Activated CD8-positive, alpha-beta memory T cell treated with anti-CD3 and anti-CD28 coated beads, Interleukin-2, amount 50 U/mL, for 48 hours (primary cell): ENCODE results near the gene TMUB1.

ENCODE experiments used
- DNase-seq: peaks from one replicate; pipeline ENCODE4 v3.0.0-alpha.2; 2020

TMUB1 gene

DNA sequence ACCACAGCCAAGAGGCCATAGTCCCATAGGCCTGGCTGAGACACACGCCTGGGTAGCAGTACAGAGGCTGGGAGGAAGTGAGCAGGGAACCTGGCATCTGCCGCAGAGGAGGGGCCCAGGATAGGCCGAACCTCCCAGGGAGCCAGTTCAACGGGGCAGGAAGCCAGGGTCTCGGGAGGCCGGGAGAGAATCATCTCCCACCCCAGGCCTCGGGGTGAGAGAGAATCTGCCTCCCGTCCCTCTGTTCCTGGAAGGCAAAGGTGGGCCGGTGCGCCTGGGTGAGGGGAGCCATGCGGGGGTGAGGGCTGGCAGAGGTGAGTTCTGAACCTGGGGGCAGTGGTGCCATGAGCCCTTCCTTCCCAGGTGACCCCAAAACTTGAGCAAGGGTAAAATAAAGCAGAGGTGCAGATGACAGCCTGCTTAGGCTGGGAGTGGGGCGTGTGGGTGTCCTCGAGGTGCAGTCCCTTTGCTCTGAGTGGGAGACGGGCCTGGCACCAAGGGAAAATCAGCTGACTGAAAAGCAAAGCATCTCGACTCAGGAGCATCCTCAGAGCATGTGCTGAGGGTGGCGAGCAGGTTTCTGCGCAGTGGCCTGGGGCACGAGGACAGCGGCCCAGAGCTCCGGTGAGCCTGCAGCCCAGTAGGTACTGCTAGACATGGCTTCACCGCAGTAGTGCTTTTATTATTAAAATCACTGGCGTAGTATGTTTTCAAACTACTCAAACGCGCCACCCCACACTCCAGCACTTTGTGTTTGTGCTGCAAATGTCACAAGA, 18.5 kb upstream of the TMUB1 start:
- DNase-seq, result no peak

DNA sequence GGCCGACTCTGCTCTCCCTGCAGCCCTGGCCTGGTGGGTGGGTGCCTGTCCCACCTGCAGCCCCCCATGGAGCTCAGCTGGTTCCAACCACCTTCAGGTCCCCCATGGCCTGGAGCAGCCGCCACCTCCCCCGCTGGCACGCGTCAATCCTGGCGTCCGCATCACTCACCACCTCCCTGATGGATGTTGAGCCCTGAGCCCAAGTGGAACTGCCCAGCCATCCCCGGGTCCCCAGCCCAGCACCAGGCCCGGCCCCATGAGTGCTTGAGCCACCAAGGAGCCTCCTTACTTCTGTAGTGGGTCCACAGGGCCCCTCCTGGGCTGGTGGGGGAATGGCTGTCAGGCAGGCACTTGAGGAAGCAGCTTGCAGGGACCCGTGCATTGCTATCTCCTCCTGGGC, 17.6 kb upstream of the TMUB1 start:
- no peak for DNase-seq

DNA sequence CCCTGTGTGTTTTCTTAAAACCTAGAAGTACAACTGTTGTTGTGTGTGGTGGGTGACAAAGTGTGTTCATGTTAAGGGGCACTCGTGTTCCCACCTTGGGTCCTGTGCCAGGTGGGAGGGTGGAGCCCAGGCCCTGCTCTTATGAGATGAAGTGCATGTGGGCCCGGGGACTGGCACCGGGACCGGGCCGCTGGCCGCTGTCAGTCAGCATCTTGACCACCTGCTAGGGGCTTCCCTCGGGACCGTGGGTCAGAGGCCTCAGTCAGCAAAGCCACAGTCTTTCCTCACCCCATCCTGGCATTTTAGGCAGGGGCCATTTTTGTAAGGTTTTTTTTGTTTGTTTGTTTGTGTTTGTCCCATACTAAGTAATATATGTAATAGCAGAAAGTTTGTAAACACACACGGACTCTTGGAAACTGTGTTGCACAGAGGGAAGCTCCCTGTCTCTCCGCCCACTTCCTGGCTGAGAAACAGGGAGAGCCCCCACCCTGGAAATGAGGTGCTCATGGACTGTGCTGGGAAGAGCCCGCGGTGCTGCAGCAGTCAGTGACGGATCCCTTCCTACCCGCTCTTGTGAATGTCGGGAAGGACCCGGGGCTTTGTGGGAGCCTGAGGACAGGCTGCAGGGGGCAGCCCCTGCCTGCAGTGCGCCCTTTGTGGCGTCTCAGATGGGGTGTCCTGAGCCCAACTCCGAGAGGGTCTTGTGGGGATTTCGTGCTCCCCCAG, 16.4 kb upstream of the TMUB1 start:
- DNase-seq, result no peak

DNA sequence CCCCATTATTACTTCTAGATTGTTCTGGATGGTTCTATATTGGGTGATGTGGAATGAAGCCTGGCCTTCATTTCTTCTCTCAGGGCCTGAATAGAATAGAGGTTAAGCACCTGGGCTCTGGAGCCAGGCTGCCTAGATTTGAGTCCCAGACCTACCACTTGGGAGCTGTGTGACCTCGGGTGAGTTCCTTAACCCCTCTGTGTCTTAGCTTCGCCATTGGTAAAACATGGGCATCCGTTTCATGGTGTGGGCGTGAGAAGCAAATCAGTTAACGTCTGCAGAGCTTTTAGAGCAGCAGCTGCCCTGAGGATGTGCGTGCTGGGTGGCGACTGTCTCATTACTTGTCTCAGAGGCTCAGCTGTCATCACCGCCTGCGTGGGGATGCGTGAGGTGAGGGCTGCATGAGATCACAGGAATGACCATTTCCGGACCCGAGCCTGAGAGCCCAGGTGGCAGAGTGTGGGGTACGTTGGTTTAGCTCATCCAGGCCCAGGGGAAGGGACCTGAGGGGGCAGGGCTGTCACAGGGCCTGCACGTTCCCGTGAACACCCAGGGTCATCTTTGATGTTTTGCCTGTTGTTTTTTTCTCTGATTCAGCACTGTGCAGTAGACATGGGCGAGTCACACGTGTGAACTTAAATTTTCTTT, 12.7 kb upstream of the TMUB1 start:
- no peak for DNase-seq

DNA sequence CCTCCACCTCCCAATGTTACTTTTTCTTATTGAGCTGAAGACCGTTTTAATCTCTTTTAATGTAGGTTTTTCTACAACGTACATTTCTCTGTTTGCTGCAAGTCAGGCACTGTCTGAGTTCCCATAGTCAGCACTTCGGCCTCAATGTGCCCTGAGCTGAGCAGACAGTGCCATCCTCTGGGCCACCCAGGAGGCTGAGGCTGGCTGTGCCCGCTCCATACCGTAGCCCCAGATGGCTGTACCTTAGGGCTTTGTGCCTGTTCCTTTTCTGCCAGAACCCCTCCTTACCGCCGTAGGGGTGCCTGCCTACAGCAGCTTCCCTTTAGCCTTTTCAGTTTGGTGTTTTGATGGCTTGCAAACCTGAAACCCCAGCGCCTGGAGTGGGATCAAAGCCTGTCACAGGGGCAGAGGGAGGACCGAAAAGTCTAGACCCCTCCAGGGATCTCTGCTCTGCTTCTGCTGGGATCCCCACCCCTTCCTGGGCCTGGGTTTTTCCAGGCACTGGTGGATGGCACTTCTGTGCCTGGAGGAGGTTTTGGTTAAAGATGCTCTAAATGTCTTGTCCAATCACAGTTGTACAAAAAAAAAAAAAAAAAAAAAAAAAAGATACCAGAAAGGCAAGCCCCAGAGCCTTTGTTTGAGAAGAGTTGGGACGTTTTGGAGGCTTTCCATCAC, 12.0 kb upstream of the TMUB1 start:
- DNase-seq, result no peak

DNA sequence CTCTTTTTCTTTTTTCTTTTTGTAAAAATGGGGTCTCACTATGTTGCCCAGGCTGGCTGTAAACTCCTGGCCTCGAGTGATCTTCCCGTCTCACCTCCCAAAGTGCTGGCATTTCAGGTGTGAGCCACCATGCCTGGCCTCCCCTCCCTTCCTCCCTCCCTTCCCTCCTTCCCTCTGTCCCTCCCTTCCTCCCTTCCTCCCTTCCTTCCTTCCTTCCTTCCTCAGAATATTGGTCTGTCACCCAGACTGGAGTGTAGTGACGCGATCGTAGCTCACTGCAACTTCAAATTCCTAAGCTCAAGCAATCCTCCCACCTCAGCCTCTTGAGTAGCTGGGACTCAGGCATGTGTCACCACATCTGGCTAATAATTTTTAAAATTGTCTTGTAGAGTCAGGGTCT, 11.4 kb upstream of the TMUB1 start:
- DNase-seq, result no peak

DNA sequence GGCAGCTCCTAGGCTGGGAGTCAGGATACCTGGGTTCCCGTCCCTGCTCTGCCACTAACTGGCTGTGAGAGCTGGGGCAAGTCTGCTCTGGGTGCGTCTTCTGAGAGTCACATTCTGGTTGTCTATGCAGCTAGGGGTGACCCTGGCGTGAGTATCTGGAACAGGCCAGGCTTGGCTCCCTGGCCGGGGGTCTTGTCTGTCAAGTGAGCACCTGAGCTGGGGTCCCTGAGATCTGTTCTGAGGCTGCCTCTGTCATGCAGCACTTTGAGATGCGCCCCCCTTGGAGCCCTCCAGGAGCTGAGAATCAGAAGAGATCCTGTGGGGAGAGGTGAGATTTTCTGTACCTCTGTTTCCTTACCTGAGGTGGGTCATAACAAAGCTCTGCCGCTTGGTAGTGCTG, 10.5 kb upstream of the TMUB1 start:
- DNase-seq, result no peak

DNA sequence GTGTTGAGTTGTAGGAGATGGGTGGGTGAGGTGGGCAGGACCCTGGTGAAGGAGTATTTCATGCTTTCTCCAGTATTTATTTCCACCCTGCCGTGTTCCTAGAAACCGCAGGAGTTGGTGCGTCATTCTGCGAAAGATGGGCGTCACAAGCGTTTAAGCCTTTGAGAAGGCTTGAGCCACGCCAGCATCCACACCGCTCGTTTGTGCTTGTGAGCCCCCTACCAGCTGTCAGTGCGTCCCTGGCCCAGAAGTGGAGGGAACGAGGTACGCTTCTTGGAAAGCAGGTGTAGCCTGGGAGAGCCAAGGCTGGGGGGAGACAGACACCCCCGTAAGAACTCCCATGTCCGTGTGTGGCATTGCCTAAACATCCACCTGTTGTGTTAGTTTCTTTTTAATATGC, 8.7 kb upstream of the TMUB1 start:
- DNase-seq, result no peak

DNA sequence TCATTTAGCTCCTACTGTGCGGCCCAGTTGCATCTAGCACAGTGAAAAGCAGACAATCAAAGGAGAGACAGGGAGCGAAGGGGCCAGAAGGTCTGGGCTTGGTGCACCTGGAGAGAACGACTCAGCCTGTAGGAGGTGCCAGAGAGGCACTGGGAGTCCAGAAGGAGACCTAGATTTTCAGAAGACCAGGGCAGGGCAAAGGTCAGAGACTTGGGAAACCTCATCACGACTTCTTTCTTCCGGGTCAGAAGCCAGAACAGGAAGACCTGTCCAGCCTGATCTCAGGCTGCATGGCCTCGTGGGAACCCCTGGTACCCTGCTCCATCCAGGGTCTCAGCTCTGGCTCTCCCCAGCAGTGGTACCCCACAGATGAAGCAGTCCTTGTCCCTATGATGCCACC, 8.1 kb upstream of the TMUB1 start:
- no peak for DNase-seq

DNA sequence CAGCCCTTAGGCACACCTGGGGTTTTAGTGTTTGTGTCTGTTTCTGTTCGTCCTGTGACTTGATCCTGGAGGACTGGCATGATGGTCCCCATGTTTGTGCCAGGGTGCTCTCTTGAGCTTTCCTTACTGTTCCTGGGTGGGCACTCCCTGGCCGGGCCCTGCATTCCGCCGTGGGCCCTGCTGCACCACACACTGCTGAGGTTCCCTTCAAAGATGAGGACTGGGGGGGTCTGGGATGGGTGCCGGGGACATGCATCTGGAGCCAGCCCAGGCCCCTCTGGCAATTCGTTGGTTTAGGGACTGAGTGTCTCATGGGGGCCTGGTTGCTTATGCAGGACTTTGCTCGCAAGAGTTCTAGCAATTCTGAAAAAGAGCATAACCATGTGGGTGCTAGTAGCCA, 7.7 kb upstream of the TMUB1 start:
- DNase-seq, result no peak

DNA sequence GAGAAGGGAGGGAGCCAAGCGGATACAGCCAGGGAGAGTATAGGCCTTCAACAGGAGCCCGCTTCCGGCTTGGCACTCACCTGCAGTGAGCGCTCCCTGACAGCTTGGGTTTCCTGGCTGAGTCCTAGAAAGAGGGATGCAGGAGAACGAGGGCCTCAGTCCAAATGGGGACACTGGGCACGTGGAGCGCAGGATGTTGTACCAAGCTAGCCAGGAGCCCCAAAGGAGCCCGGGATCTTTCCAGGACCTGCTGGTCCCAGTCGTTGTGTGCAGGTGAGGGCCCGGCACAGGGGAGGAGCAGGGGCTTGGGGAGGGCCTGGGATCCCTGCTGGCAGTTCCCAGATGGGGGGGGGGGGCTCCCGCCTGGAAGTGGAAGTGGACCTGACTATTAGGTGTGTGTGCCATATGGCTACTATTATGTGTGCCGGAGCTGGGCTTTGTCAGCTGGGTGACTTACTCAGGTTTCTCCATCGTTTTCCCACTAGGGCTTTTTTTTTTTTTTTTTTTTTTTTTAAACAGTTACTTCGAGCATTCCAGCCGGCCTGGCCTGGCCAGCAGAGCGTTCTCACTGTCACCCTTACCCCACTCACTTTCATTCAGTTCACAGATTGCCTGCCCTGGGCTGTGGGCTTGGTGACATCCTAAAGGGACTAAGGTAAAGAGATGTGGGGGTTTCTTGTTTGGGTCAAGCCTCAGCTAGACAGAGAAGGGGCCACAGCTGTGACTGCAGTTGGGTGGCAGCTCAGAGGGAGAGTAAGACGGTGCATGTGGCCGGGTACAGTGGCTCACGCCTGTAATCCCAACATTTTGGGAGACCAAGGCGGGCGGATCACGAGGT, 6.8 kb upstream of the TMUB1 start:
- DNase-seq, result no peak

DNA sequence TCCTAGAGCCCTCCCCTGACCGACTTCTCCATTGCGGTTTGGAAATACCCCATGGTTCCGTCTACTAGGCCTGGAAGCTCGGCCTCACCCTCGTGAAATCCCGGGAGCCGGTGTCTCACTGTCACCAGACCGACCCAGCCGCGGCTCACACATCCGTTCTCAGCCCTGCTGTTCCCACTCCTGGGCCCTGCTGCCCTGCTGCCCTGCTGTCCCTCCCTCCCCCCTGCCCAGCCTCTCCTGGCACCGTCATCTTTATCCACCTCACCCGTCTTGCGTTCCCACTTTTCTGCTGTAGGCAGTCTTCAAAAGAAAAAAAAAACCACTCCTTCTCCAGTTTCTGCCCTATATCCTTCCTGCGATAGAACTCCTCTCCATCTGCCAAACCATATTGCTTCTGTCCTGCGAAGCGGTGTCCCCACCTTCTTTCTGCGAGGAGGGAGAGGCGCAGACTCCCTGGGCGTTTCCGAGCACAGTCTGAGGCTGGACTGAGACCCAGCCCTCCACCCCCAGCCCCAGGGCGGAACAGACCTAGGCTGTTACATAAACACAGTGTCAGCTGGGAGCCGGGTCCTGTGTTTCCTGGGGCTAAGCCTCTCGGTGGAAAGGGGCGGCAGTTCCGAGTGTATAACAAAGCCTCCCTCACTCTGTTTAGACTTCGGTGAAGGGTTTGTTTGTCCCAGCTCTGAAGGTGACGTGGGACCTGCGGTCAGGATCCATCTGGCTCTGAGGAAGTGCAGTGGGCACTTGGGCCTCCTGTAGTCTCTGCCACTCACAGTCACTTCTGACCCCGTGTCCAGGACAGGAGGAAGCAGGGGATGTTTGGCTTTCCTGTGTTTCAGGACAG, 5.8 kb upstream of the TMUB1 start:
- no peak for DNase-seq

DNA sequence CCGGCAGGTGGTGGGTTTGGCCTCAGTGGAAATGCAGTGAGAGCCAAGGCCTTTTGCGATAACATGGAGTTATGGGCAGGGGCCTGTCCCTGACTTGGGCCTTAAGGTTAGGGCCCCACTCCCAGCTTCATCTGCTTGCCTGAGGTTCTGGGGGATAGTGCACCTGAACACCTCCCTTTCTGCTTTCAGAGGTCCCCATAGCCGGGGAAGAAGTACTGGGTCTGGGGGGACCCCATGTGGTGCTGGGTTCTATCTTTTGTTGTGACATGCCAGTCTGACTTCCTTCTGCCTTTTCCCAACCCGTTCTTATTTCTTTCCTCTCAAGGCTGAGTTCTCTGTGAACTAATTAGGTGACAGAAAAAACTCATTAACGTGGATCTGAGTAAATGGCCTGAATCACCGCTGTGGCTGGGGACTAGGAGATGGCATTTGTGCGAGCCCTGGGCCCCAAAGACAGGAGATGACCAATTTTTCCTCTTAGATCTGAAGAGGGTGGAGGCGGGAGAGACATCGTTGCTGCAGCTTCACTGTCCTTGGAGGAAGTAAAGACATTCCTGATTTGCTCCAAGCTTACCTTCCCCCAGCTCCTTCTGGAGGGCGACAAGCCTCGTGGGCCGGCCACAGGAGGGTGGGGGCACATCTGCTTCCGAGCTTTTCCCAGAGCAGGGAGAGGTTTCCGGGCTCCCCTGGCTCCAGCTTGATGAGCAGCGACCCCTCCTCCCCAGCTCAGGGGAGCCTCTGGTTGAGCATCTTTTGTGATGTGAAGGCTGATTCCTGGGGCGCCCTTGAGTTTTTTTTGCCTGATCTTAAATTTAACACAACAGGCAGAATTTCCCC, 4.9 kb upstream of the TMUB1 start:
- DNase-seq, result peak; percentile 56

DNA sequence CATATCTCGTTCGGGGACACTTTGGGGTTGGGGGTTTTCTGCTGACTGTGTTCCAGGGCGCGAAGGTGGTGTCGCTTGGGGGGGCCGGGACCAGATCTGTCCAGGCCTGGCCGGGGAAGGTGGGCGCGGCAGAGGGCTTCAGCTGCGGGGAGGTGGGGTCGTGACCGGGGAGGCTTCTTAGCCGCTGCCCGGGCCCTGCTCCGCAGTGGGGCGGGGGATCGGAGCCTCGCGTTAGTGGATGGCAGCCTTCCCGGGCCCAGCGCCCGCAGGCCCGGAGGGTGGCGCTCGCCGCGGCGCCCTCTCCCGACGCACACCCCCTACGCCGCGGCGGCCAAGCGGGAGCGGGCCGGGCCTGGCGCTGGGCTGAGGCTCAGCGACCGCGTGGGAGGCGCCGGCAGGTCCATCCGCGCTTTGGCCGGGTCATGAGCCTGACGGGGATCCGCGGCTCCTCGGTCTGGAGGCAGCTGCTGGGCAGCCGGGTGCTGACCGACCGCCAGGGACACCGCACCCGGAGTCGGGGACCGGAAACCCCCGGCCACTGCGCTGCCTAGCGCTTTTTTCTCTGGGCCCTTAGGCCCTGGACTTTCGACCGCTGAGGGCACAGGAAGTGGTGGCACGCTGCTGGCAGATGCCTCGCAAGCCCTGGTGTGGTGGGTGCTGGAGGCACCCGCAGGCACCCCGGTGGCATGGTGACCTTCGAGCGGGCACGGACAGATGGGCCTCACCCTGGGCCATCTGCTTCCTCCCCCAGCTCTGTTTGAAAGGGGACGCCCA, 4.1 kb upstream of the TMUB1 start:
- peak; percentile 73 for DNase-seq

DNA sequence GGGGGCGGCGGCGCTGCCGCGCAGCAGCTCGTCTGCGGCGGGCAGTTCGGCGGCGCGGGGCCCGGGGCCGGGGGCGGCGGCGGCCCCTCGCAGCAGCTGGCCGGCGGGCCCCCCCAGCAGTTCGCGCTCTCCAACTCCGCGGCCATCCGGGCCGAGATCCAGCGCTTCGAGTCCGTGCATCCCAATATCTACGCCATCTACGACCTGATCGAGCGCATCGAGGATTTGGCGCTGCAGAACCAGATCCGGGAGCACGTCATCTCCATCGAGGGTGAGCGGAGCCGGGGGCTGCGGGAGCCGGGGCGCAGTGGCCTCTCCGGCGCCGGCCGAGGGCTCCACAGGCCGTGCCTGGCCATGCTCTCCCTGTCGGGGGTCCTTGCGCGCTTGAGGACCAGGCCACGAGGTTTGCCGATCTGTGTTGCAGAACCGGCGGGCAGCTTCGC, 3.5 kb upstream of the TMUB1 start:
- peak; percentile 71 for DNase-seq

DNA sequence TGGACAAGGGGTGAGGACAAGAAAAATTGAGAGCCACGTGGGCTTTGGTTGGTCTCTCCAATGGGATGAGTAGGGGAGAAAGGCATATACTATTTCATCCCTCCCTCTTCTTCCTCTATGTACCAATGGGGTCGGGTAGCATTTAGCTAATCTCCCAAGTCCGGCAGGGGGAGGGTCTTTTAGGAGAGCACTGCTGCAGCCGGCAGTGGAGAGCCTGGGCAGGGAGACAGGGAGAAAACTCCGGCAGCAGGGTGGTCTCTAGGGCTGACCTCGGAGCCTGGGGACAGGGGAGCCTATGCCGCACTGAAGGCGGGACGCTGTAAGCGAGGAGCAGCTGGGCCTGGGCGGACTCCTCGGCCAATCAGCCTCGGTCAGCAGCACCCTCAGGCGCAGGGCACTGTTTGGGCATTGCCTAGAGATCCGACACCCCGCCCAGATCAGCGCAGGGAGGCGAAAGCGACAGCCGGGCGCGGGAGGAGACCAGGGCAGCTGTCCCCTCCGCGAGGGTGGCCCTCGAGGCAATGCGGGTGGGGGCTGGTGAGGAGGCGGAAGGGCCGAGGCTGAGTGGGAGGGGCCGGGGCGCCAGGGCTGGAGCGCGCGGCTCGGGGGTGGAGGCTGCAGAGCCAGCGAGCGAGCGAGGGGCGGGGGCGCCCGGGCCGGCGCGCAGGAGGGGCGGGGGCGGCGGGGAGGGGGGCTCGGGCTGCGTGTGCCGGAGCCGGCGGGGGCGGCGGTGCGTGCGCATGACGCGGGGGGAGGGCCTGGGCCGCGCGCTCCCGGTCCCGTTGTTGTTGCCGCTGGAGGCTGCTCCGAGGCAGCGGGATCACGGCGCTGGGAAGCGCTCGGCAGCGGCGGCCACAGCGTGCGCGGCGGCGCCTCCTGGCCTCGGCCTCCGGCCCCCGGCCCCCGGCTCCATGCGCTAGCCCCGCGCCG, 2.7 kb upstream of the TMUB1 start, which contains the start of gene AGAP3:
AGAP3 (plus strand) TSS at position 785 of the 930 bp plus-strand sequence. CDS start 267 bp downstream, outside the sequence.
- peak; percentile 69 for DNase-seq

DNA sequence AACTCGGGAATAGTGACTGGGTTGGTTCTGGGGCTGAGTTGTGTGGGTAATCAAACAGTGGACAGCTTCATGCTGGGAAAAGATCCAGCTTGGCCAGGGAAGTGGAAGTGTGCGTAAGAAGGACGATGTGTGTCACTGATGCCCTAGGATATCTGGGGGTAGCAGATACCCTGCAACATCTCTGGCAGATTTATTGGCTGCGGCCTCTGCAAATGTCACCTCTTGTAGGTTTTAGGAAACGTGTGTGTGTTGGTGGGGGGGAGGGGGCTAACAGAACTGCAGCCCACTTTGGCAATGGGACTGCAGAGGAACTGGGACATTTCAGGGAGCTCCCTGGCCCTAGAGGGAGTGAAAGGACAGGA, 2.0 kb upstream of the TMUB1 start:
- DNase-seq, result no peak

DNA sequence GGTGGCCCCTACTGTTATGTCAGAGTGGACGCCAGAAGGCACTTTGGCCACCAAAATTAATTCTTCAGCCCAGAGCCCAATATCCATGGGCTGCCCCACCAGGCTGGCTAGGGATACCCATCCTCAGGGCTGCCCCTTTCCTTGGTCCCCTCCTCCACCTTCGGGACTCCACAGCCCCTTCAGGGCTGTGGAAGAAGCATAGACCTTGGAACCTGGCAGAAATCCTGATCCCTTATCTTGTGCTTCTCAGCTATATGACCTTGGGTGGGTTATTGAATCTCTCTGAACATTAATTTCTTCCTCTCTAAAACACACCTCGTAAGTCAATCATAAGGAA, 499 bp upstream of the TMUB1 start:
- DNase-seq, result no peak
